ENCODE measurements around the gene LPCAT4.

LPCAT4 gene

DNA sequence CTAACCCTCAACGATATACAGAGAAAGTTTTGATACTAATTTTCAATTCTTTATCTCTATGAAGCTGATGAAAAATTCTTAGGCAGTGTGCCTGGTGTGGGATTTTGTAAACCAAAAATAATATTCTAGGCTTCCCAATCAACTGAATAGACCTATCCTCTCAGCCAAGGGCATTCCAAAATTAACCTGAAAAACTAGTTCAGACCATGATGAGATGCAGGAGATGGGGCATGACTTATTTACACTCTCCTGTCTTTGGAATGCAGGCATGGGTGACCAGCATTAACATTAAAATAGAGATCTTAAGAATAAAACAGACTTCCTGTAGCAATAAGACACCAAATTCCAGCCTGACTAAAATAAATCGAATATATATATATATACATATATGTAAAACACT is 7.8 kb upstream of the LPCAT4 start:
- H3K4me3 ChIP-seq (ENCODE audit: low read depth, low read length): no peak overlapping the region
- TF ChIP-seq MYC (IDR thresholded peaks at IDR 0.05; ENCODE audit: low read depth, low read length): no peak
- TF ChIP-seq, protein P1, sequence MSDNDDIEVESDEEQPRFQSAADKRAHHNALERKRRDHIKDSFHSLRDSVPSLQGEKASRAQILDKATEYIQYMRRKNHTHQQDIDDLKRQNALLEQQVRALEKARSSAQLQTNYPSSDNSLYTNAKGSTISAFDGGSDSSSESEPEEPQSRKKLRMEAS (IDR thresholded peaks at IDR 0.05; ENCODE audit: low read depth, low read length): no peak
- TF ChIP-seq POLR2A (IDR thresholded peaks at IDR 0.05; ENCODE audit: extremely low read depth, insufficient read length): no peak
- TF ChIP-seq, protein P2, sequence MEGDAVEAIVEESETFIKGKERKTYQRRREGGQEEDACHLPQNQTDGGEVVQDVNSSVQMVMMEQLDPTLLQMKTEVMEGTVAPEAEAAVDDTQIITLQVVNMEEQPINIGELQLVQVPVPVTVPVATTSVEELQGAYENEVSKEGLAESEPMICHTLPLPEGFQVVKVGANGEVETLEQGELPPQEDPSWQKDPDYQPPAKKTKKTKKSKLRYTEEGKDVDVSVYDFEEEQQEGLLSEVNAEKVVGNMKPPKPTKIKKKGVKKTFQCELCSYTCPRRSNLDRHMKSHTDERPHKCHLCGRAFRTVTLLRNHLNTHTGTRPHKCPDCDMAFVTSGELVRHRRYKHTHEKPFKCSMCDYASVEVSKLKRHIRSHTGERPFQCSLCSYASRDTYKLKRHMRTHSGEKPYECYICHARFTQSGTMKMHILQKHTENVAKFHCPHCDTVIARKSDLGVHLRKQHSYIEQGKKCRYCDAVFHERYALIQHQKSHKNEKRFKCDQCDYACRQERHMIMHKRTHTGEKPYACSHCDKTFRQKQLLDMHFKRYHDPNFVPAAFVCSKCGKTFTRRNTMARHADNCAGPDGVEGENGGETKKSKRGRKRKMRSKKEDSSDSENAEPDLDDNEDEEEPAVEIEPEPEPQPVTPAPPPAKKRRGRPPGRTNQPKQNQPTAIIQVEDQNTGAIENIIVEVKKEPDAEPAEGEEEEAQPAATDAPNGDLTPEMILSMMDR (IDR thresholded peaks at IDR 0.05; ENCODE audit: low read depth, low read length): no peak
- no peak for DNase-seq (ENCODE audit: low read depth)

DNA sequence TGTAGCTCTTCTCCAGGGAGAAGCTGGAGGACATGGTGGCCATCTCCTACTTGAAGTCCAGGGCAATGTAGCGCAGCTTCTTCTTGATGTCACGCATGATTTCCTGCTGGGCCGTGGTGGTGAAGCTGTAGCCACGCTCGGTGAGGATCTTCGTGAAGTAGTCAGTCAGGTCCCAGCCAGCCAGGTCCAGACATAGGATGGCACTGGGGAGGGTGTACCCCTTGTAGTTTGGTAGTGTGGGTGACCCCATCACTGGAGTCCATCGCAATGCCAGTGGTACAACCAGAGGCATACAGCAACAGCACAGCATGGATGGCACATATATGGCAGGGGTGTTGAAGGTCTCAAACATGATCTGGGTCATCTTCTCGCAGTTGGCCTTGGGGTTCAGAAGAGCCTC is 7.0 kb upstream of the LPCAT4 start:
- TF ChIP-seq POLR2A (IDR thresholded peaks at IDR 0.05; ENCODE audit: extremely low read depth, insufficient read length) (no peak), MYC (IDR thresholded peaks at IDR 0.05; ENCODE audit: low read depth, low read length) (no peak)
- TF ChIP-seq, protein P2 (IDR thresholded peaks at IDR 0.05; ENCODE audit: low read depth, low read length): no peak
- TF ChIP-seq, protein P1 (IDR thresholded peaks at IDR 0.05; ENCODE audit: low read depth, low read length): no peak
- no peak overlapping the region for H3K4me3 ChIP-seq (ENCODE audit: low read depth, low read length)
- DNase-seq (ENCODE audit: low read depth): no peak

DNA sequence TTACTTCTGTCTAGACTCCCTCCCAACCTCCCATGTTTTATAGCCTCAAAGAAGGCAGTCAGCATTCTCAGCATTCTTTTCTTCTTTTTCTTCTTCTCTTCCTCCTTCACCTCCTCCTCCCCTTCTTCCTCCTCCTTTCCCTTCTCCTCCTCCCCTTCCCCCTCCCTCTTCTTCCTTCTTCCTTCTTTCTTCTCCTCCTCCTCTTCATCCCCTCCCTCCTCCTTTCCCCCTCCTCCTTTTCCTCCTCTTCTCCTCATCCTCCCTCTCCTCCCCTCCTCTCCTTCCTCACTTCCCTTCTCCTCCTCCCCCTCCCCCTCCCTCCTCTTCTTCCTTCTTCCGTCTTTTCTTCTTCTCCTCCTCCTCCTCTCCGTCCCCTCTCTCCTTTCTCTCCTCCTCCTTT is 3.6 kb upstream of the LPCAT4 start:
- no peak for DNase-seq (ENCODE audit: low read depth)
- H3K4me3 ChIP-seq (ENCODE audit: low read depth, low read length): no peak overlapping the region
- TF ChIP-seq, protein P2 (IDR thresholded peaks at IDR 0.05; ENCODE audit: low read depth, low read length): no peak
- TF ChIP-seq POLR2A (IDR thresholded peaks at IDR 0.05; ENCODE audit: extremely low read depth, insufficient read length) (no peak), MYC (IDR thresholded peaks at IDR 0.05; ENCODE audit: low read depth, low read length) (no peak)
- TF ChIP-seq, protein P1 (IDR thresholded peaks at IDR 0.05; ENCODE audit: low read depth, low read length): no peak

DNA sequence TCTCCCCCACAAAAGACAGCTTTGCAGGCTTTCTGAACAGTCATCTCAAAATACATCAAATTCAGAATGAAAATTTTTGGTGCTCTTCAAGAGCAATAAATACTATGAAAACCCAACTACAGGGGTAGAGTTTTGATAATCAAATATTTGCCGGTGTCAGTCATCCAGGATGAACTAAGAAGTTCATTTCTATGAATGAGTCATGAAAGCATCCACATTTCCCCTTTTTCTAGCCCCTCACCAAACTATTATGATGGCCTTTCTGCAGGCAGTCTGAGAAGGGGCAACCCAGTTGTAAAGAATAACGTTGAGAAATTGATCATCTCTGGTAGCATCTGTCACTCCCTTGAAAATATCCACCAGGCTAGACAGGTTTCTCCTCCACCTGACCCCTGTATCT is 3.1 kb upstream of the LPCAT4 start:
- DNase-seq (ENCODE audit: low read depth): peak; percentile 36
- H3K4me3 ChIP-seq (ENCODE audit: low read depth, low read length): no peak overlapping the region
- TF ChIP-seq POLR2A (IDR thresholded peaks at IDR 0.05; ENCODE audit: extremely low read depth, insufficient read length): no peak
- TF ChIP-seq, protein P2 (IDR thresholded peaks at IDR 0.05; ENCODE audit: low read depth, low read length): no peak
- TF ChIP-seq, protein P1 (IDR thresholded peaks at IDR 0.05; ENCODE audit: low read depth, low read length): no peak
- no peak for TF ChIP-seq MYC (IDR thresholded peaks at IDR 0.05; ENCODE audit: low read depth, low read length)

DNA sequence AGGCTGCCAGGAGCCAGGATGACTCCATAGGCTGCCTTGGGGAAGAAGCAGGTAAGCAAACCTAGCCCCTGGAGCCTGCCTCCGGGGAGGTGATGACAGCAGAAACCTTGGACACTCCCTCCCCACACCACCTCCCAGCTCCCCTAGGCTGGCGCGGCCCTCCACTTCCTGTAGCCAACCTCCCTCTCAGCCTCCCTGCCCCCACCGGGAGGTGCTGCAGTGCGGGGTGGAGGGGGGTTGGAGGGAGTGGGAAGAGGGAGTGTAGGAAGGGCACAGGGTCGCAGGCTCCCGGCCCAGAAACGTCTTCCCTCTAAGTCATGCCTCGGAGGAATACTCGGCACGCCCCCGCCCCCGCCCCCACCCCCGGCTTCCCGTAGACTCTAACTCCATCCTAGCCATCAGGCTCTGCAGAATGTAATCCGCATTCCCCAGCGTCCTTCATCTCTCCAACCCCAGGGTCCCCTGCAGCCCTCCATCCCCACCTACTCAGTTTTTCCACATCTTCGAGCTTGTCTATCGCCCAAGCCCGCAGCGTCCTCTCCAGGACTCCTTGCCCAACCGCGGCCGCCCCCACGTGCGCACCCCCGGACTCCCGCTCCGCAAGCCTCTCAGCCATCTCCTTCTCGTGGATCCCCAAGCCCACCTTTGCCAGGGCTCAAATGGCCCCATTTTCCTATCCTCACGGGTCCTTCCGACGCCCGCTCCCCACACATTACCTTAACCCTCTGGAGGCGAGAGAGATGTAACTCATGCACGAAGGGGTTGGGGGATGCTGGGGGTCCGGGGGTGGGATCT is 528 bp downstream of the LPCAT4 start:
- TF ChIP-seq, protein P1 (IDR thresholded peaks at IDR 0.05; ENCODE audit: low read depth, low read length): peak; percentile 77
- TF ChIP-seq MYC (IDR thresholded peaks at IDR 0.05; ENCODE audit: low read depth, low read length) (peak; percentile 78), POLR2A (IDR thresholded peaks at IDR 0.05; ENCODE audit: extremely low read depth, insufficient read length) (no peak)
- TF ChIP-seq, protein P2 (IDR thresholded peaks at IDR 0.05; ENCODE audit: low read depth, low read length): no peak
- DNase-seq (ENCODE audit: low read depth): peak; percentile 81
- peak overlapping the region; percentile 74 for H3K4me3 ChIP-seq (ENCODE audit: low read depth, low read length)
